ENCODE data around the gene INPP1. TPM values are rescaled to one million over a fixed set of nuclear protein-coding genes. Genes with fewer than 3 reads are reported as not detected.

Gene INPP1
- total RNA-seq, 1 experiment from 2014 or later, result 9.5 TPM

DNA sequence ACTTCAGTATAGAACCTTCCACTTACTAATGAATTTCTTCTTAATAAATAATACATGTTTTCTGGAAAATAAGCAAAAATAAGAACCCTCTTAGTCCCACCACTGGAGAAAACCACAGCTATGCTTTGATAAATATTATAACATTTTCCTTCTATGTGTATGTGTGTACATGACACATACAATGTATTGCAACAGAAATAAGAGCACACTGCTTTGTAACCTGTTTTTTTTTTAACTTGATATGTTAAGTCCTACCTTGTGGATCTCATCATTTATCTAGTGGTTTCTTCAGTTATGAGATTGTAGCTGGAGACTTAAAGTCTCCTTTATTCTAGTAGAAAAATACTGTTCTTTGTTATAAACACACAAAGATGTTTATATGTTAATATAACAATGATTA is 17.2 kb downstream of the INPP1 start:
- BruUV-seq (replicated peaks), result no TSS peak
- no peak for DNase-seq
- Histone ChIP-seq H3K9me2 (ENCODE audit: insufficient read depth) (no peaks in the 10 kb centered on the region), H2AFZ (no peak overlapping the region), H3K27me3 (ENCODE audit: insufficient read depth, low read depth) (no peaks in the 10 kb centered on the region), H3K4me1 (replicated peaks; ENCODE audit: insufficient read depth) (no peaks in the 10 kb centered on the region), H4K20me1 (ENCODE audit: insufficient read depth) (no peaks in the 10 kb centered on the region), H3F3A (ENCODE audit: insufficient read depth, low read depth) (no peaks in the 10 kb centered on the region), H3K9me3 (ENCODE audit: insufficient read depth, low read depth) (no peaks in the 10 kb centered on the region), H3K4me3 (no peak overlapping the region), H3K27ac (no peak overlapping the region), H3K4me2 (no peak overlapping the region), H3K36me3 (ENCODE audit: low read depth) (no peaks in the 10 kb centered on the region), H3K79me2 (ENCODE audit: low read depth) (no peaks in the 10 kb centered on the region)
- intact Hi-C loops (cut with micrococcal nuclease; ENCODE audit: unreplicated experiment), result no loop called here
- ChIA-PET CTCF (no interaction called here), POLR2A (ENCODE audit: unreplicated experiment) (no interaction called here)
- TF ChIP-seq, protein P1, sequence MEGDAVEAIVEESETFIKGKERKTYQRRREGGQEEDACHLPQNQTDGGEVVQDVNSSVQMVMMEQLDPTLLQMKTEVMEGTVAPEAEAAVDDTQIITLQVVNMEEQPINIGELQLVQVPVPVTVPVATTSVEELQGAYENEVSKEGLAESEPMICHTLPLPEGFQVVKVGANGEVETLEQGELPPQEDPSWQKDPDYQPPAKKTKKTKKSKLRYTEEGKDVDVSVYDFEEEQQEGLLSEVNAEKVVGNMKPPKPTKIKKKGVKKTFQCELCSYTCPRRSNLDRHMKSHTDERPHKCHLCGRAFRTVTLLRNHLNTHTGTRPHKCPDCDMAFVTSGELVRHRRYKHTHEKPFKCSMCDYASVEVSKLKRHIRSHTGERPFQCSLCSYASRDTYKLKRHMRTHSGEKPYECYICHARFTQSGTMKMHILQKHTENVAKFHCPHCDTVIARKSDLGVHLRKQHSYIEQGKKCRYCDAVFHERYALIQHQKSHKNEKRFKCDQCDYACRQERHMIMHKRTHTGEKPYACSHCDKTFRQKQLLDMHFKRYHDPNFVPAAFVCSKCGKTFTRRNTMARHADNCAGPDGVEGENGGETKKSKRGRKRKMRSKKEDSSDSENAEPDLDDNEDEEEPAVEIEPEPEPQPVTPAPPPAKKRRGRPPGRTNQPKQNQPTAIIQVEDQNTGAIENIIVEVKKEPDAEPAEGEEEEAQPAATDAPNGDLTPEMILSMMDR (conservative IDR thresholded peaks at IDR 0.05), result no peak
- TF ChIP-seq EZH2 (IDR thresholded peaks at IDR 0.05; ENCODE audit: low read depth), result no peak

DNA sequence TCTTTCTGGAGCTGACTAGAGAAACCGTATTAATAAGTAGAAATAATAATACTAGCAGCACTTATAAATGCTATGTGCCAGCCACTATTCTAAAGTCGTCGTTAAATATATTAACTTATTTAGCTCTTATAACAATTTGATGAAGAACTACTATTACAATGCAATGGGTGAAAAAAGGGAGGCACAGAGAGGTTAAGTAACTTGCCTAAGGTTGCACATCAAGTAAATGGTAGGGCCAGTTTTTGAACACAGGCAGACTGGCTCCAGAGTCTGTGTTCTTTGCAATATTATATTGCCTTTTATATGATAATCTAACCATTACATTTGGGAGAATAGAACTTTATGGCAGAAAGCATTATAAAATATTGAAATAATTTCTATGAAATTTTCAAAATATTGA is 17.6 kb downstream of the INPP1 start:
- H3F3A ChIP-seq (ENCODE audit: insufficient read depth, low read depth), result no peaks in the 10 kb centered on the region
- no peaks in the 10 kb centered on the region for H3K79me2 ChIP-seq (ENCODE audit: low read depth)
- no peaks in the 10 kb centered on the region for H3K27me3 ChIP-seq (ENCODE audit: insufficient read depth, low read depth)
- no peaks in the 10 kb centered on the region for H3K9me3 ChIP-seq (ENCODE audit: insufficient read depth, low read depth)
- BruUV-seq (replicated peaks), result no TSS peak
- intact Hi-C loops (cut with micrococcal nuclease; ENCODE audit: unreplicated experiment), result no loop called here
- POLR2A ChIA-PET (ENCODE audit: unreplicated experiment), result no interaction called here
- no peaks in the 10 kb centered on the region for H3K9me2 ChIP-seq (ENCODE audit: insufficient read depth)
- H3K4me2 ChIP-seq, result no peak overlapping the region
- no peaks in the 10 kb centered on the region for H3K36me3 ChIP-seq (ENCODE audit: low read depth)
- no peak overlapping the region for H2AFZ ChIP-seq
- no peak overlapping the region for H3K4me3 ChIP-seq
- no peak overlapping the region for H3K27ac ChIP-seq
- H4K20me1 ChIP-seq (ENCODE audit: insufficient read depth), result no peaks in the 10 kb centered on the region
- H3K4me1 ChIP-seq (replicated peaks; ENCODE audit: insufficient read depth), result no peaks in the 10 kb centered on the region
- no peak for TF ChIP-seq EZH2 (IDR thresholded peaks at IDR 0.05; ENCODE audit: low read depth)
- TF ChIP-seq, protein P1 (conservative IDR thresholded peaks at IDR 0.05), result no peak
- no peak for DNase-seq
- CTCF ChIA-PET, result no interaction called here

DNA sequence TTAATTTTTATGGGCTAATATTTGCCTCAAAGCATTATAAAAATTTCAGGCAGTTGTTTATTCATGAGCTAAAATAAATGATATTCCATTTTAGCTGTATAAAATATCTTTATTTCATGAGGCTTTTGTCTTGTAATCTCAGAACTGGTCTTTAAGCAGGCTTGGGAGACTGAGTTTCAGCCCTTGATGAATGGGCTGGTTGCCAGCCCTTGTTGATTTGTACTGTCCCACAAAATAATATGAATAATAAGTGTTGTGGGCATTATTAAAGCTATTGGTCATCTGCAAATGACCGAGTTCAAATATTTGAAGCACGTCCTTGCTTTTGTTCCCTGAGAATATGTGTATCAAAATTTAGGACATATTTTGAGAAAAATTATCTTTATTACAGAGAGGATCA is 18.2 kb downstream of the INPP1 start:
- Histone ChIP-seq H3K4me1 (replicated peaks; ENCODE audit: insufficient read depth) (no peaks in the 10 kb centered on the region), H3K27ac (no peak overlapping the region), H4K20me1 (ENCODE audit: insufficient read depth) (no peaks in the 10 kb centered on the region), H3K4me2 (no peak overlapping the region), H3K36me3 (ENCODE audit: low read depth) (no peaks in the 10 kb centered on the region), H3K9me3 (ENCODE audit: insufficient read depth, low read depth) (no peaks in the 10 kb centered on the region), H3K9me2 (ENCODE audit: insufficient read depth) (no peaks in the 10 kb centered on the region), H3K27me3 (ENCODE audit: insufficient read depth, low read depth) (no peaks in the 10 kb centered on the region), H3K4me3 (no peak overlapping the region), H2AFZ (no peak overlapping the region), H3F3A (ENCODE audit: insufficient read depth, low read depth) (no peaks in the 10 kb centered on the region), H3K79me2 (ENCODE audit: low read depth) (no peaks in the 10 kb centered on the region)
- DNase-seq, result no peak
- POLR2A ChIA-PET (ENCODE audit: unreplicated experiment), result no interaction called here
- CTCF ChIA-PET, result no interaction called here
- BruUV-seq (replicated peaks), result no TSS peak
- intact Hi-C loops (cut with micrococcal nuclease; ENCODE audit: unreplicated experiment), result no loop called here
- TF ChIP-seq, protein P1 (conservative IDR thresholded peaks at IDR 0.05), result no peak
